ENCODE results near the gene TRIM2. TPM values are rescaled to one million over a fixed set of nuclear protein-coding genes. Genes with fewer than 3 reads are reported as not detected.

TRIM2 gene
- total and polyA plus RNA-seq, 8 donors, result 11.0 to 39.2 (median 21.4) TPM

GRCh38 chr4:153348006-153348405 lies 143.8 kb downstream of the TRIM2 start:
- FAIRE-seq (no peak), ATAC-seq (no peak), DNase-seq (no peak)
- no peak overlapping the region for H3K4me3 ChIP-seq
- H3K27me3 ChIP-seq, result no peaks in the 10 kb centered on the region
- TF ChIP-seq CTCF (IDR thresholded peaks at IDR 0.05), result no peak
- H3K27ac ChIP-seq, result no peak overlapping the region
- no peaks in the 10 kb centered on the region for H3K9me3 ChIP-seq
- H3K4me1 ChIP-seq, result peaks cover 6 to 10% (median 8%) of the 10 kb centered on the region in 3 donors
- intact Hi-C loops (cut with DNase I), result loop anchor here in 2 of 3 donors (5.0 kb wide), 2 partner anchors 224 to 229 kb away; no protein-coding TSS in a partner anchor
- 72 to 88% methylated on average over 4 of the region's 4 CpGs for WGBS, 2 donors
- no peaks in the 10 kb centered on the region for H3K36me3 ChIP-seq

GRCh38 chr4:153349206-153349805 lies 145.1 kb downstream of the TRIM2 start:
- TF ChIP-seq CTCF (IDR thresholded peaks at IDR 0.05), result no peak
- Histone ChIP-seq H3K9me3 (no peaks in the 10 kb centered on the region), H3K27ac (no peak overlapping the region), H3K27me3 (no peaks in the 10 kb centered on the region), H3K4me3 (no peak overlapping the region), H3K36me3 (no peaks in the 10 kb centered on the region), H3K4me1 (peaks cover 6 to 10% (median 8%) of the 10 kb centered on the region in 3 donors)
- FAIRE-seq (no peak), DNase-seq (no peak), ATAC-seq (no peak)
- intact Hi-C loops (cut with DNase I), result loop anchor here in 2 of 3 donors (5.0 kb wide), 2 partner anchors 223 to 228 kb away; no protein-coding TSS in a partner anchor
- WGBS, 2 donors, result 93 to 94% methylated on average over 1 of the region's 1 CpG

GRCh38 chr4:153362184-153362583 lies 157.9 kb downstream of the TRIM2 start:
- DNase-seq, result no peak
- no peak for ATAC-seq
- FAIRE-seq, result no peak
- Histone ChIP-seq H3K27me3 (no peaks in the 10 kb centered on the region), H3K4me1 (no peaks in the 10 kb centered on the region), H3K4me3 (no peak overlapping the region), H3K36me3 (no peaks in the 10 kb centered on the region), H3K27ac (no peak overlapping the region), H3K9me3 (no peaks in the 10 kb centered on the region)
- WGBS, 2 donors, result 72 to 80% methylated on average over 3 of the region's 3 CpGs
- TF ChIP-seq CTCF (IDR thresholded peaks at IDR 0.05), result no peak
- intact Hi-C loops (cut with DNase I), result no loop called here

- no peak for ATAC-seq
- TF ChIP-seq CTCF (IDR thresholded peaks at IDR 0.05), result no peak
- FAIRE-seq, result no peak
These were observed 159.8 kb downstream of the TRIM2 start for GRCh38 chr4:153364061-153364460.

GRCh38 chr4:153365003-153365402 lies 160.8 kb downstream of the TRIM2 start:
- no peak for FAIRE-seq
- H3K27ac ChIP-seq, result no peak overlapping the region
- H3K4me3 ChIP-seq, result no peak overlapping the region
- intact Hi-C loops (cut with DNase I), result no loop called here
- H3K9me3 ChIP-seq, result no peaks in the 10 kb centered on the region
- WGBS, 2 donors, result 96 to 98% methylated on average over 2 of the region's 2 CpGs
- no peak for TF ChIP-seq CTCF (IDR thresholded peaks at IDR 0.05)
- no peaks in the 10 kb centered on the region for H3K27me3 ChIP-seq
- H3K36me3 ChIP-seq, result no peaks in the 10 kb centered on the region
- no peak for ATAC-seq
- no peaks in the 10 kb centered on the region for H3K4me1 ChIP-seq
- DNase-seq, result no peak

More at GRCh38 chr4:153364061-153364460, 159.8 kb downstream of the TRIM2 start:
- no peak for DNase-seq
- WGBS, 2 donors, result 98 to 100% methylated on average over 4 of the region's 4 CpGs
- Histone ChIP-seq H3K27me3 (no peaks in the 10 kb centered on the region), H3K4me3 (no peak overlapping the region), H3K4me1 (no peaks in the 10 kb centered on the region), H3K9me3 (no peaks in the 10 kb centered on the region), H3K27ac (no peak overlapping the region), H3K36me3 (no peaks in the 10 kb centered on the region)
- intact Hi-C loops (cut with DNase I), result no loop called here
